HPDE6-E6E7 (cell line): ENCODE results near the gene CHAF1B.
A peak's percentile ranks its signal among the peaks of the same experiment; 100 is the strongest.
"Not testable (repeated sequence)": the region's sequence is repeated elsewhere in the genome, so short reads cannot be mapped to it uniquely, and the experiment has no call there.

Experiments used
- DNase-seq: peaks from one replicate; pipeline ENCODE4 v3.0.0; 2011; ENCODE audit warnings: missing footprints; ENCODE audit errors: extremely low spot score

The CHAF1B gene

GRCh38 chr21:36388835-36389234 is 3.6 kb downstream of the CHAF1B start:
- DNase-seq = no peak

- not testable (repeated sequence) for DNase-seq
Observed at GRCh38 chr21:36391649-36392048, 6.5 kb downstream of the CHAF1B start.

- no peak for DNase-seq
Observed at GRCh38 chr21:36395353-36396111, 10.3 kb downstream of the CHAF1B start.

GRCh38 chr21:36396325-36396724 is 11.1 kb downstream of the CHAF1B start:
- DNase-seq = no peak

- no peak for DNase-seq
Observed at GRCh38 chr21:36396971-36397370, 11.8 kb downstream of the CHAF1B start.

- DNase-seq = no peak
Observed at GRCh38 chr21:36397606-36398005, 12.4 kb downstream of the CHAF1B start.

- DNase-seq = not testable (repeated sequence)
Observed at GRCh38 chr21:36399736-36400135, 14.5 kb downstream of the CHAF1B start.

- no peak for DNase-seq
Observed at GRCh38 chr21:36400719-36401118, 15.5 kb downstream of the CHAF1B start.

- no peak for DNase-seq
Observed at GRCh38 chr21:36402339-36402738, 17.1 kb downstream of the CHAF1B start.

- no peak for DNase-seq
Observed at GRCh38 chr21:36403713-36404112, 18.5 kb downstream of the CHAF1B start.

- no peak for DNase-seq
Observed at GRCh38 chr21:36408568-36408967, 23.4 kb downstream of the CHAF1B start.

GRCh38 chr21:36411301-36411700 is 26.1 kb downstream of the CHAF1B start:
- no peak for DNase-seq

GRCh38 chr21:36412916-36413315 is 27.7 kb downstream of the CHAF1B start:
- DNase-seq = no peak

- DNase-seq = no peak
Observed at GRCh38 chr21:36415375-36415774, 30.2 kb downstream of the CHAF1B start.

GRCh38 chr21:36419241-36419640 is 34.0 kb downstream of the CHAF1B start:
- no peak for DNase-seq

GRCh38 chr21:36419996-36420395 is 34.8 kb downstream of the CHAF1B start:
- peak; percentile 86 for DNase-seq

GRCh38 chr21:36420571-36421339 is 35.6 kb downstream of the CHAF1B start:
- DNase-seq = no peak

- DNase-seq = peak; percentile 55
Observed at GRCh38 chr21:36422279-36423098, 37.3 kb downstream of the CHAF1B start.

- no peak for DNase-seq
Observed at GRCh38 chr21:36423771-36424433, 38.7 kb downstream of the CHAF1B start.

GRCh38 chr21:36424592-36424991 is 39.4 kb downstream of the CHAF1B start:
- no peak for DNase-seq

- DNase-seq = no peak
Observed at GRCh38 chr21:36425286-36425685, 40.1 kb downstream of the CHAF1B start.

GRCh38 chr21:36427502-36427901 is 42.3 kb downstream of the CHAF1B start:
- DNase-seq = no peak
